H1 (cell line): Measurements from ENCODE around the gene C11orf71. TPM values are rescaled to one million over a fixed set of nuclear protein-coding genes. Genes with fewer than 3 reads are reported as not detected.

Source experiments
- BCL11A ChIP-seq, 2 experiments: IDR thresholded peaks; one replicate each; pipeline ENCODE4 v1.6.1; 2011; ENCODE audit warnings: low read depth in 2 of 2, low read length in 2 of 2, mild to moderate bottlenecking in 2 of 2
- EZH2 ChIP-seq: fragments of 200-600 bp; sonication (generic); IDR thresholded peaks from 2 replicates; pipeline ENCODE4 v1.7.1; 2012; ENCODE audit warnings: low read depth, mild to moderate bottlenecking, moderate library complexity, low read length, inconsistent platforms; ENCODE audit not compliant: severe bottlenecking
- JUND ChIP-seq: IDR thresholded peaks from 2 replicates; pipeline ENCODE4 v1.6.1; 2011; ENCODE audit warnings: mild to moderate bottlenecking, improper control_type of control experiment, low read length
- POU5F1 ChIP-seq: IDR thresholded peaks from 2 replicates; pipeline ENCODE4 v1.6.1; 2011; ENCODE audit warnings: low read depth, mild to moderate bottlenecking, low read length, moderate library complexity
- RBBP5 ChIP-seq: IDR thresholded peaks from 2 replicates; pipeline ENCODE4 v1.7.1; 2012; ENCODE audit warnings: low read depth, mild to moderate bottlenecking, inconsistent platforms, low read length, moderate library complexity, borderline replicate concordance
- SP1 ChIP-seq: IDR thresholded peaks from 2 replicates; pipeline ENCODE4 v1.6.1; 2011; ENCODE audit warnings: low read depth, low read length
- TAF7 ChIP-seq: optimal IDR thresholded peaks from 2 replicates; pipeline ENCODE3; 2011; ENCODE audit warnings: low read depth, mild to moderate bottlenecking, inconsistent platforms, low read length, moderate library complexity, borderline replicate concordance
- TCF12 ChIP-seq: IDR thresholded peaks from 2 replicates; pipeline ENCODE4 v1.6.1; 2011; ENCODE audit warnings: low read depth, mild to moderate bottlenecking, low read length
- polyA plus RNA-seq, 7 experiments: library from polyadenylated mRNA; depleted of rRNA in 3 of 7; stranded (reverse) in 5 of 7; unstranded in 2 of 7; fragments of >200 nt in 5 of 7; fragments of 200-250 nt in 2 of 7; gene quantifications; 1 replicate in 5 of 7; 2 replicates in 1 of 7; 4 replicates in 1 of 7; pipeline versions ENCODE4 v1.2.1 to v1.2.3, GENCODE V29; 2011 to 2013; ENCODE audit warnings: missing spikeins in 2 of 7, mixed read lengths in 2 of 7
- total RNA-seq: library from RNA; stranded (reverse); fragmentation: NEBNext Ultra II Directional; extraction: Animal tissue kit (Norgen Biotek cat#: 25700); gene quantifications from 2 replicates; pipeline ENCODE4 v1.2.1, GENCODE V29; 2021
- TF ChIP-seq, protein P1 (sequence below): fragments of 300-600 bp; sonication (generic); IDR thresholded peaks from 2 replicates; pipeline ENCODE4 v1.7.1; 2012; ENCODE audit warnings: low read length, moderate library complexity, mild to moderate bottlenecking, inconsistent platforms; ENCODE audit not compliant: insufficient replicate concordance
- TF ChIP-seq, protein P2 (sequence below), 3 experiments: IDR thresholded peaks; 1 replicate in 2 of 3; 2 replicates in 1 of 3; pipeline versions ENCODE4 v1.5.1 to v1.6.1; 2011; ENCODE audit warnings: low read length in 3 of 3, mild to moderate bottlenecking in 3 of 3, inconsistent platforms in 2 of 3, low read depth in 1 of 3, moderate library complexity in 1 of 3; ENCODE audit not compliant: insufficient read depth in 1 of 3; ENCODE audit errors: control extremely low read depth in 1 of 3

C11orf71 gene
- total and polyA plus RNA-seq, 2 of the 8 experiments (the other 6 are each of a cell fraction or from before 2014, with no cell fraction given) = 5.4 to 8.7 TPM

DNA sequence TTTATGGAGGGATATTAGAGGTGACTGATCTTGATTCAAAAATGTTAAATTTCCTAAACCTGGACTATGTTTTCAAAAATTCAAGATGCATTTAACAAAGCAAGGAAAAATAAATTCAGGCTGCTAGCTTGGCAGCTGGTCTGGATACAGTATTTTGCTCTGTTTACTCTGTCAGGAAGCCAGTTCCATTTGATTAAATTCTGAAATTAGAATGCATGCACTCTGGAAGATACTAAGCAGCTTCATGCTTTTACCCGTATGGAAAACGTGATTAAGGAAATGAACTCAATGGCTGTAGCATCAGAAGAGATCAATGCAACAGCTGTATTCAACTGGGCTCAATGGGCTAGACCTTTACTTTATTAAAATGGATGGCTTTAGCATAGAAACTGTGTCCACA, 14.2 kb downstream of the C11orf71 start (continued):
- TF ChIP-seq, protein P1, sequence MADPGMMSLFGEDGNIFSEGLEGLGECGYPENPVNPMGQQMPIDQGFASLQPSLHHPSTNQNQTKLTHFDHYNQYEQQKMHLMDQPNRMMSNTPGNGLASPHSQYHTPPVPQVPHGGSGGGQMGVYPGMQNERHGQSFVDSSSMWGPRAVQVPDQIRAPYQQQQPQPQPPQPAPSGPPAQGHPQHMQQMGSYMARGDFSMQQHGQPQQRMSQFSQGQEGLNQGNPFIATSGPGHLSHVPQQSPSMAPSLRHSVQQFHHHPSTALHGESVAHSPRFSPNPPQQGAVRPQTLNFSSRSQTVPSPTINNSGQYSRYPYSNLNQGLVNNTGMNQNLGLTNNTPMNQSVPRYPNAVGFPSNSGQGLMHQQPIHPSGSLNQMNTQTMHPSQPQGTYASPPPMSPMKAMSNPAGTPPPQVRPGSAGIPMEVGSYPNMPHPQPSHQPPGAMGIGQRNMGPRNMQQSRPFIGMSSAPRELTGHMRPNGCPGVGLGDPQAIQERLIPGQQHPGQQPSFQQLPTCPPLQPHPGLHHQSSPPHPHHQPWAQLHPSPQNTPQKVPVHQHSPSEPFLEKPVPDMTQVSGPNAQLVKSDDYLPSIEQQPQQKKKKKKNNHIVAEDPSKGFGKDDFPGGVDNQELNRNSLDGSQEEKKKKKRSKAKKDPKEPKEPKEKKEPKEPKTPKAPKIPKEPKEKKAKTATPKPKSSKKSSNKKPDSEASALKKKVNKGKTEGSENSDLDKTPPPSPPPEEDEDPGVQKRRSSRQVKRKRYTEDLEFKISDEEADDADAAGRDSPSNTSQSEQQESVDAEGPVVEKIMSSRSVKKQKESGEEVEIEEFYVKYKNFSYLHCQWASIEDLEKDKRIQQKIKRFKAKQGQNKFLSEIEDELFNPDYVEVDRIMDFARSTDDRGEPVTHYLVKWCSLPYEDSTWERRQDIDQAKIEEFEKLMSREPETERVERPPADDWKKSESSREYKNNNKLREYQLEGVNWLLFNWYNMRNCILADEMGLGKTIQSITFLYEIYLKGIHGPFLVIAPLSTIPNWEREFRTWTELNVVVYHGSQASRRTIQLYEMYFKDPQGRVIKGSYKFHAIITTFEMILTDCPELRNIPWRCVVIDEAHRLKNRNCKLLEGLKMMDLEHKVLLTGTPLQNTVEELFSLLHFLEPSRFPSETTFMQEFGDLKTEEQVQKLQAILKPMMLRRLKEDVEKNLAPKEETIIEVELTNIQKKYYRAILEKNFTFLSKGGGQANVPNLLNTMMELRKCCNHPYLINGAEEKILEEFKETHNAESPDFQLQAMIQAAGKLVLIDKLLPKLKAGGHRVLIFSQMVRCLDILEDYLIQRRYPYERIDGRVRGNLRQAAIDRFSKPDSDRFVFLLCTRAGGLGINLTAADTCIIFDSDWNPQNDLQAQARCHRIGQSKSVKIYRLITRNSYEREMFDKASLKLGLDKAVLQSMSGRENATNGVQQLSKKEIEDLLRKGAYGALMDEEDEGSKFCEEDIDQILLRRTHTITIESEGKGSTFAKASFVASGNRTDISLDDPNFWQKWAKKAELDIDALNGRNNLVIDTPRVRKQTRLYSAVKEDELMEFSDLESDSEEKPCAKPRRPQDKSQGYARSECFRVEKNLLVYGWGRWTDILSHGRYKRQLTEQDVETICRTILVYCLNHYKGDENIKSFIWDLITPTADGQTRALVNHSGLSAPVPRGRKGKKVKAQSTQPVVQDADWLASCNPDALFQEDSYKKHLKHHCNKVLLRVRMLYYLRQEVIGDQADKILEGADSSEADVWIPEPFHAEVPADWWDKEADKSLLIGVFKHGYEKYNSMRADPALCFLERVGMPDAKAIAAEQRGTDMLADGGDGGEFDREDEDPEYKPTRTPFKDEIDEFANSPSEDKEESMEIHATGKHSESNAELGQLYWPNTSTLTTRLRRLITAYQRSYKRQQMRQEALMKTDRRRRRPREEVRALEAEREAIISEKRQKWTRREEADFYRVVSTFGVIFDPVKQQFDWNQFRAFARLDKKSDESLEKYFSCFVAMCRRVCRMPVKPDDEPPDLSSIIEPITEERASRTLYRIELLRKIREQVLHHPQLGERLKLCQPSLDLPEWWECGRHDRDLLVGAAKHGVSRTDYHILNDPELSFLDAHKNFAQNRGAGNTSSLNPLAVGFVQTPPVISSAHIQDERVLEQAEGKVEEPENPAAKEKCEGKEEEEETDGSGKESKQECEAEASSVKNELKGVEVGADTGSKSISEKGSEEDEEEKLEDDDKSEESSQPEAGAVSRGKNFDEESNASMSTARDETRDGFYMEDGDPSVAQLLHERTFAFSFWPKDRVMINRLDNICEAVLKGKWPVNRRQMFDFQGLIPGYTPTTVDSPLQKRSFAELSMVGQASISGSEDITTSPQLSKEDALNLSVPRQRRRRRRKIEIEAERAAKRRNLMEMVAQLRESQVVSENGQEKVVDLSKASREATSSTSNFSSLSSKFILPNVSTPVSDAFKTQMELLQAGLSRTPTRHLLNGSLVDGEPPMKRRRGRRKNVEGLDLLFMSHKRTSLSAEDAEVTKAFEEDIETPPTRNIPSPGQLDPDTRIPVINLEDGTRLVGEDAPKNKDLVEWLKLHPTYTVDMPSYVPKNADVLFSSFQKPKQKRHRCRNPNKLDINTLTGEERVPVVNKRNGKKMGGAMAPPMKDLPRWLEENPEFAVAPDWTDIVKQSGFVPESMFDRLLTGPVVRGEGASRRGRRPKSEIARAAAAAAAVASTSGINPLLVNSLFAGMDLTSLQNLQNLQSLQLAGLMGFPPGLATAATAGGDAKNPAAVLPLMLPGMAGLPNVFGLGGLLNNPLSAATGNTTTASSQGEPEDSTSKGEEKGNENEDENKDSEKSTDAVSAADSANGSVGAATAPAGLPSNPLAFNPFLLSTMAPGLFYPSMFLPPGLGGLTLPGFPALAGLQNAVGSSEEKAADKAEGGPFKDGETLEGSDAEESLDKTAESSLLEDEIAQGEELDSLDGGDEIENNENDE = no peak
- TF ChIP-seq BCL11A (IDR thresholded peaks at IDR 0.05; ENCODE audit: low read depth in 2 of 2, low read length in 2 of 2) (no peak), TCF12 (no peak), JUND (no peak), POU5F1 (no peak), RBBP5 (no peak), TAF7 (no peak), SP1 (no peak), EZH2 (no peak)
- TF ChIP-seq, protein P2, sequence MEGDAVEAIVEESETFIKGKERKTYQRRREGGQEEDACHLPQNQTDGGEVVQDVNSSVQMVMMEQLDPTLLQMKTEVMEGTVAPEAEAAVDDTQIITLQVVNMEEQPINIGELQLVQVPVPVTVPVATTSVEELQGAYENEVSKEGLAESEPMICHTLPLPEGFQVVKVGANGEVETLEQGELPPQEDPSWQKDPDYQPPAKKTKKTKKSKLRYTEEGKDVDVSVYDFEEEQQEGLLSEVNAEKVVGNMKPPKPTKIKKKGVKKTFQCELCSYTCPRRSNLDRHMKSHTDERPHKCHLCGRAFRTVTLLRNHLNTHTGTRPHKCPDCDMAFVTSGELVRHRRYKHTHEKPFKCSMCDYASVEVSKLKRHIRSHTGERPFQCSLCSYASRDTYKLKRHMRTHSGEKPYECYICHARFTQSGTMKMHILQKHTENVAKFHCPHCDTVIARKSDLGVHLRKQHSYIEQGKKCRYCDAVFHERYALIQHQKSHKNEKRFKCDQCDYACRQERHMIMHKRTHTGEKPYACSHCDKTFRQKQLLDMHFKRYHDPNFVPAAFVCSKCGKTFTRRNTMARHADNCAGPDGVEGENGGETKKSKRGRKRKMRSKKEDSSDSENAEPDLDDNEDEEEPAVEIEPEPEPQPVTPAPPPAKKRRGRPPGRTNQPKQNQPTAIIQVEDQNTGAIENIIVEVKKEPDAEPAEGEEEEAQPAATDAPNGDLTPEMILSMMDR (IDR thresholded peaks at IDR 0.05; ENCODE audit: control extremely low read depth in 1 of 3, insufficient read depth in 1 of 3, low read depth in 1 of 3, low read length in 3 of 3) = no peak
